GM08714 (cell line): ENCODE results near the gene CAPZB.

Experiments
- H3K4me3 ChIP-seq: fragments of 200-500 bp; sonication (Bioruptor generic); 2 replicates; pipeline ENCODE4 v1.5.1; 2014; ENCODE audit warnings: mild to moderate bottlenecking, low read length, inconsistent platforms
- ZNF274 ChIP-seq: IDR thresholded peaks from 2 replicates; pipeline ENCODE4 v1.6.1; 2012; ENCODE audit warnings: mild to moderate bottlenecking, low read depth, low read length

CAPZB gene

GRCh38 chr1:19377812-19378718, 107.3 kb downstream of the CAPZB start:
- no peak overlapping the region for H3K4me3 ChIP-seq
- TF ChIP-seq ZNF274, result no peak

- TF ChIP-seq ZNF274, result no peak
- H3K4me3 ChIP-seq, result no peak overlapping the region
Measured at GRCh38 chr1:19376428-19377372, 108.6 kb downstream of the CAPZB start.

GRCh38 chr1:19375631-19376400, 109.5 kb downstream of the CAPZB start:
- no peak for TF ChIP-seq ZNF274
- no peak overlapping the region for H3K4me3 ChIP-seq

GRCh38 chr1:19374926-19375325, 110.4 kb downstream of the CAPZB start:
- TF ChIP-seq ZNF274, result no peak
- no peak overlapping the region for H3K4me3 ChIP-seq

DNA sequence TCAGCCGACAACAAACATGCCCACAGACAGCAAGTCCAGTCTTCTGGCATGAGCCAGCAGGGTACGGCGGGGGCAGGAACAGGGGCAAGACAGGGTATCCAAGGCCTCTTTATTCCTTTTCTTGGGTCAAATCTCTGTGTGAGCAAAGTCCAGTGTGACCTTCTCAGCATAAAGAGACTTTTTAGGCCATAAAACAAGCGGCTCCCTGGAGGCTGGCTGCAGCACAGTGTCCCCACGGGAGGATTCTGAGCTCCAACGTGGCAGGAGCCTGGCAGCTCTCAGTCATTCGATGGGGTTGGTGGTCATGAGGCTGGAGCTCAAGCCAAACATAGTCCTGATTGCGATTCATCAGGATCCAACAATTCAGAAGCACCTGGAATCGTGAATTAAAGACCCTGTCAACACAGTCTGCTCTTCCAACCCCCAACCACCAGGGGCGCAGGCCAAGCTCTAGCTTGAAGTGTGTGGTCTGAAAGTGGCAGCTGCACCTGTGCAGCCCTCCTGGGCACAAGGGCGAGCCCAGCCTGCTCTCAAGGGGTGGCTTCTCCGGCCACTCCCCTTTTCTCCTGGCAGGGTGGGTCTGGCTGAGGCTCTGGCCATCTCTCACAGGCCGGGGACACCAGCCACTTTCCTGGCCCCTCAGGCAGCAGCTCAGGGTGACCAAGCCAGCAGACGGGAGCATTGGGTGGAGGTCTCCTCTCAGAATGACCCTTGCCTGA, 111.1 kb downstream of the CAPZB start:
- no peak overlapping the region for H3K4me3 ChIP-seq
- no peak for TF ChIP-seq ZNF274

DNA sequence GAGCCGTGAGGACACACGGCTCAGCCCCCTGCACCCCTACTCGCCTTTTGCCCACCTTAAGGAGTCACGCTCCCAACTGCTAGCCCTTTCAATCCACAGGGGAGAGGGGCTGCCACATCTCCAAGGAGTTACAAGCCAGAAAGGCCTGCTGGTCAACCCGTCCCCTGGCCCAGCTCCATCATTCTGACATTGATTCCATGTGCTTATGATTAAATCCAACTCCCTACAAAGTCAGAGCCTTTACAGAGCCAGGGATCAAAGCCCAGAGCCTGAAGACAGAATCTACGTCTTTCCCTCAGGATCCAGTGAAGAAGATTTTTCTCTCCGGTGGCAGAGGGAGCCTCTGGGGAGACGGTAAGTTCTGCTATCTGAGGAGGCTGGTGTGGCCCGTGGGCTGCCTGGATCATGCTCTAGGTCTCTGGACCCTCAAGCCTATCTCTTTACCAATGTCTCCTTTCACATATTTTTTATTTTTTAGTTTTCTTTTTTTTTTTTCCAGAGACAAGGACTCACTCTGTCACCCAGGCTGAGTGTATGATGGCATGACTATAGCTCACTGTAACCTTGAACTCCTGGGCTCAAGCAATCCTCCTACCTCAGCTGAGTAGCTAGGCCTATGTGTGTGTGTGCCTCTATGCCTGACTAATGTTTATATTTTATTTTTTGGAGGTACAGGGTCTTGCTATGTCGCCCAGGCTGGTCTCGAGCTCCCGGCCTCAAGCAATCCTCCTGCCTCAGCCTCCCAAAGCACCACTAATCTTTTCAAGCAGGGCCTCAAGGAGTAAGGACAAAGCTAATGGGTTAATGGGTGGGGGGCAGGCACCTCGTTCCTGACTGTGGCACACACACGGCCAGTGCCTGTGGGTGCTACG, 111.9 kb downstream of the CAPZB start:
- TF ChIP-seq ZNF274, result no peak
- no peak overlapping the region for H3K4me3 ChIP-seq

DNA sequence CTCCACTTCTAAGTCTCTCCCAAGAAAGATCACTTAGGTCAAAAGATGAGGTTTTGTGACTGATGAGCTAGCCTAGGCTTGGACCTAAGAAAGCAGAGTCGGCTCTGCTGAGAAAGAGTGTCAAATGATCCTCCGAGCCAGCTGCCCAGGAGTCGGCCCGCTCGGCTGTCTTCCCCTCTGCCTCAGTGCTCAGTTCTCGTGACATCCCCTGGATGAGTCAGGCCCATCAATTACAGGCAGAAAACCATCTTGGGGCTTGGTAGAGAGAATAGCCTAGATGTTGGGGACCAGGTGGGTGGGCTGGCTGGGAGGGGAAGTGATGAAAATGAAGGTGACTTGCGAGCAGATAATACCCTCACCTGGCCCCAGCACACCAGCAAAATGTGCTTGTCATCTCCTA, 112.7 kb downstream of the CAPZB start:
- no peak overlapping the region for H3K4me3 ChIP-seq
- no peak for TF ChIP-seq ZNF274

DNA sequence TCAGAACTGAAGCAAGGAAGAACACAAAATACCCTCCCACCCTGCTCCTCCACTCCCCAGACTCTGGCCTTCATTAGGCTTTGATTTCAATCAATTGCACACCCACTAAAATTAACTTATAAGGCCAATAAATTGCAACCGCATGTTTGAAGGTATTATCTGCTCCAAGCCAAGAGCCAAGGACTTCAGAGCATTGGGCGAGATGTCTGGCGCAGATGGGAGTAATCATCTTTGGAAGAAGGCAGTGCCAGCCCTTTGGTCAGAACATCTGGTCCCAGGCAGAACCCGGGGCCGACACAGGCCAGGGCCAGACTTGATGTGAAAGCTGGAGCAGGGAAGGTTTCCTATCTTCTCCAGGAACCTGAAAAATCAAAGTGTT, 113.2 kb downstream of the CAPZB start:
- H3K4me3 ChIP-seq, result no peak overlapping the region
- no peak for TF ChIP-seq ZNF274

- no peak for TF ChIP-seq ZNF274
- no peak overlapping the region for H3K4me3 ChIP-seq
Measured at GRCh38 chr1:19371226-19372135, 113.9 kb downstream of the CAPZB start.

DNA sequence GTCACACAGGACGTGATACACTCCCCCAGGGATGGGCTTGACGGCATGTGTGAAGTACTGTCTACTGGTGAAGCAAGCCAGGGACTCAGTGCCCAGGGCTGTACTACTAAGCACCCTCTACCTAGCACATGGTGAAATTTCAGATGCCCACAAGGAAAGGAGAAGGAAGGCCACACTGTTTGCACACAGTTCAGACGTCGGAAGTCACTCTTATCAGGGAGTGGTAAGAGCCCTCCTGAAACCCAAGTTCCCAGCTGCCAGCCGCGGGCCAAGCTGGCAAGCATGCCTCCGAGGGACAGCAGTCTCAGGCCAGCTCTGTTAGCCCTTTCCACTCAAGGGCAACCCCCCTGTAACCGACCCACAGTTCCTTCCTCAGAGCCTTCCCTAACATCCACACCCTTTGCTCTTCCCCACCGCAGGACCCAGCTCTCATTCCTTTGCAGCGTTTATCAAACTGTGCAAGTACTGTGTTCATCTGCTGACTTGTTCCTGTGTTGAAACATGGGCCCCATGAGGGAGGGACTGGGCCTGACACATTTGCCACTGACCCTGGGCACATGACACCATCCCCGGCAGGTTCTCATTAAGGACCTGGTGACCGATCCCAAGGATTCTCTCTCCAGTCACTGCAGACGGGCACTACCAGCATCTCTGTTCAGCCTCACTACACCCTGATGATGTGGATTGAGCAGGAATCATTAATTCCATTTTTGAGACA, 114.7 kb downstream of the CAPZB start:
- no peak overlapping the region for H3K4me3 ChIP-seq
- TF ChIP-seq ZNF274, result no peak
